Psoas muscle (tissue), 8 donors: ENCODE results near the gene SGMS1. TPM values are rescaled to one million over a fixed set of nuclear protein-coding genes. Genes with fewer than 3 reads are reported as not detected.

Source experiments
- ATAC-seq, 4 donors: fragments of 200-7000 bp; cut with Tn5 transposase; one replicate each; pipeline ENCODE4 v1.9.1; 2020; ENCODE audit warnings: moderate library complexity in 3 of 4, mild to moderate bottlenecking in 2 of 4
- DNase-seq, 2 donors: peaks; one replicate each; pipeline ENCODE4 v3.0.0-alpha.2; 2020
- H3K27ac ChIP-seq: fragments of 200-600 bp; one replicate; pipeline ENCODE4 v1.8.0; 2022
- H3K27me3 ChIP-seq, 3 donors: fragments of 200-600 bp in 1 of 3; one replicate each; pipeline versions ENCODE4 v1.6.1 to v1.8.0; 2013 to 2022; ENCODE audit warnings: low read length in 2 of 3, mild to moderate bottlenecking in 2 of 3, moderate library complexity in 1 of 3; ENCODE audit not compliant: insufficient read depth in 3 of 3
- H3K36me3 ChIP-seq, 2 donors: fragments of 200-600 bp in 1 of 2; one replicate each; pipeline versions ENCODE4 v1.6.1 to v1.8.0; 2013 to 2022; ENCODE audit warnings: low read depth in 1 of 2, mild to moderate bottlenecking in 1 of 2, moderate library complexity in 1 of 2; ENCODE audit not compliant: insufficient read depth in 1 of 2
- H3K4me1 ChIP-seq: fragments of 200-600 bp; one replicate; pipeline ENCODE4 v1.8.0; 2022
- H3K4me3 ChIP-seq: fragments of 200-600 bp; one replicate; pipeline ENCODE4 v1.8.0; 2022; ENCODE audit warnings: mild to moderate bottlenecking
- H3K9me3 ChIP-seq: fragments of 200-600 bp; one replicate; pipeline ENCODE4 v1.8.0; 2022
- CTCF ChIP-seq: fragments of 200-600 bp; IDR thresholded peaks from one replicate; pipeline ENCODE4 v1.8.0; 2022; ENCODE audit warnings: antibody characterized with exemption
- WGBS, 3 donors: extraction: QIAGEN DNeasy Blood & Tissue Kit; methylation state at CpG; one replicate each; pipeline versions ENCODE4 v1.1.6 to v1.1.7; 2013; 5-methylcytosine and 5-hydroxymethylcytosine counted together
- intact Hi-C, 2 donors: fragments of 100-400 bp; cut with DNase I; formaldehyde crosslinking; loops; one replicate each; pipeline versions ENCODE4 v1.11.0 to v1.14.2; 2022
- polyA plus RNA-seq, 3 donors: library from polyadenylated mRNA; stranded (reverse); fragments of 200-250 nt; gene quantifications; one replicate each; pipeline ENCODE4 v1.2.3, GENCODE V29; 2013
- total RNA-seq, 4 donors: library from RNA; stranded (reverse); fragmentation: NEBNext Ultra II Directional in 2 of 4; extraction: Animal tissue kit (Norgen Biotek cat#: 25700) in 2 of 4; gene quantifications; one replicate each; pipeline versions ENCODE4 v1.2.1 to v1.2.4, GENCODE V29; 2021 to 2023
- donor health status: healthy with polysubstance abuse.
- donor health status: DM: no; HTN: no; CAD: no; lungs with moderate emphysema.
- donor health status: Bipolar disorder and iron deficiency.
- donor health status: healthy.
- donor health status: DM: yes; HTN: yes; CAD: no.
- donor health status: DM: no; HTN: no; CAD: no.
- donor health status: DM: no; HTN: no; CAD: no.
- donor health status: DM: yes; HTN: yes; CAD: no.

The SGMS1 gene
- total and polyA plus RNA-seq, 7 donors: 6.2 to 16.7 (median 11.3) TPM

GRCh38 chr10:50578949-50579348, 44.8 kb downstream of the SGMS1 start:
- Histone ChIP-seq H3K27me3 (no peaks in the 10 kb centered on the region), H3K27ac (no peak overlapping the region), H3K9me3 (no peaks in the 10 kb centered on the region), H3K4me1 (peaks cover 56% of the 10 kb centered on the region), H3K4me3 (no peak overlapping the region), H3K36me3 (no peaks in the 10 kb centered on the region)
- ATAC-seq (no peak), DNase-seq (no peak)
- TF ChIP-seq CTCF: no peak
- 96 to 98% (median 98%) methylated on average over 2 of the region's 2 CpGs for WGBS, 3 donors
- intact Hi-C loops: loop anchor here in 1 of 2 donors (5.0 kb wide), 1 partner anchor 33 kb away; no protein-coding TSS in a partner anchor

- no peaks in the 10 kb centered on the region for H3K27me3 ChIP-seq
- peak overlapping the region; percentile 26 for H3K27ac ChIP-seq
- WGBS, 3 donors: 37 to 56% (median 44%) methylated on average over 7 of the region's 7 CpGs
- peaks cover 57% of the 10 kb centered on the region for H3K4me1 ChIP-seq
- peak overlapping the region; percentile 5 for H3K4me3 ChIP-seq
- intact Hi-C loops: loop anchor here in 1 of 2 donors (5.0 kb wide), 1 partner anchor 34 kb away; no protein-coding TSS in a partner anchor
- H3K36me3 ChIP-seq: no peaks in the 10 kb centered on the region
- no peak for TF ChIP-seq CTCF
- no peaks in the 10 kb centered on the region for H3K9me3 ChIP-seq
- ATAC-seq (peak; percentile 73 to 93 (median 84)), DNase-seq (no peak)
Measured at GRCh38 chr10:50577681-50578350, 45.9 kb downstream of the SGMS1 start.

- Histone ChIP-seq H3K4me1 (peaks cover 57% of the 10 kb centered on the region), H3K27ac (no peak overlapping the region), H3K36me3 (no peaks in the 10 kb centered on the region), H3K27me3 (no peaks in the 10 kb centered on the region), H3K9me3 (no peaks in the 10 kb centered on the region), H3K4me3 (no peak overlapping the region)
- DNase-seq (no peak), ATAC-seq (no peak)
- no peak for TF ChIP-seq CTCF
- intact Hi-C loops: loop anchor here in 1 of 2 donors (5.0 kb wide), 1 partner anchor 35 kb away; no protein-coding TSS in a partner anchor
- 53 to 82% (median 63%) methylated on average over 2 of the region's 2 CpGs for WGBS, 3 donors
Measured at GRCh38 chr10:50577010-50577409, 46.7 kb downstream of the SGMS1 start.

GRCh38 chr10:50576245-50576815, 47.4 kb downstream of the SGMS1 start:
- Histone ChIP-seq H3K4me1 (peaks cover 56% of the 10 kb centered on the region), H3K27me3 (no peaks in the 10 kb centered on the region), H3K4me3 (no peak overlapping the region), H3K9me3 (no peaks in the 10 kb centered on the region), H3K36me3 (no peaks in the 10 kb centered on the region), H3K27ac (no peak overlapping the region)
- intact Hi-C loops: loop anchor here in 1 of 2 donors (5.0 kb wide), 1 partner anchor 36 kb away; no protein-coding TSS in a partner anchor
- no peak for TF ChIP-seq CTCF
- DNase-seq (no peak), ATAC-seq (peak in 2 of 4 donors; percentile 33 to 52)
- WGBS, 3 donors: 47 to 63% (median 59%) methylated on average over 4 of the region's 4 CpGs
